Heart right ventricle (tissue), 16 donors: Measurements from ENCODE around the gene UCN2. TPM values are rescaled to one million over a fixed set of nuclear protein-coding genes. Genes with fewer than 3 reads are reported as not detected.

ENCODE experiments used
- ATAC-seq, 8 donors: fragments of 200-7000 bp; cut with Tn5 transposase; one replicate each; pipeline ENCODE4 v1.9.1; 2020; ENCODE audit warnings: mild to moderate bottlenecking in 8 of 8, moderate library complexity in 8 of 8, moderate number of reproducible peaks in 1 of 8
- DNase-seq, 2 donors: peaks; one replicate each; pipeline ENCODE4 v3.0.0-alpha.2; 2020
- H3K27ac ChIP-seq, 10 donors: fragments of 200-600 bp; sonication (generic) in 2 of 10; one replicate each; pipeline versions ENCODE4 v1.5.0 to v1.8.0; 2020 to 2022; ENCODE audit warnings: mild to moderate bottlenecking in 3 of 10
- H3K27me3 ChIP-seq, 7 donors: fragments of 200-600 bp; one replicate each; pipeline ENCODE4 v1.8.0; 2021 to 2022; ENCODE audit warnings: mild to moderate bottlenecking in 2 of 7
- H3K36me3 ChIP-seq, 9 donors: fragments of 200-600 bp; sonication (generic) in 1 of 9; one replicate each; pipeline versions ENCODE4 v1.5.0 to v1.8.0; 2020 to 2022; ENCODE audit warnings: mild to moderate bottlenecking in 2 of 9
- H3K4me1 ChIP-seq, 9 donors: fragments of 200-600 bp; sonication (generic) in 1 of 9; one replicate each; pipeline versions ENCODE4 v1.5.0 to v1.8.0; 2020 to 2022; ENCODE audit warnings: mild to moderate bottlenecking in 4 of 9
- H3K4me3 ChIP-seq, 10 donors: fragments of 200-600 bp; sonication (generic) in 2 of 10; one replicate each; pipeline versions ENCODE4 v1.5.0 to v1.8.0; 2020 to 2022; ENCODE audit warnings: mild to moderate bottlenecking in 7 of 10, moderate library complexity in 2 of 10
- H3K9me3 ChIP-seq, 11 donors: fragments of 200-600 bp in 10 of 11; sonication (generic) in 2 of 11; one replicate each; pipeline versions ENCODE4 v1.5.0 to v1.8.0; 2013 to 2022; ENCODE audit warnings: mild to moderate bottlenecking in 2 of 11, control low read depth in 1 of 11, moderate library complexity in 1 of 11
- WGBS, 2 donors: extraction: QIAGEN DNeasy Blood & Tissue Kit; methylation state at CpG; one replicate each; pipeline ENCODE4 v1.1.7; 2013; ENCODE audit warnings: inconsistent platforms in 1 of 2; 5-methylcytosine and 5-hydroxymethylcytosine counted together
- intact Hi-C, 10 donors: fragments of 100-400 bp; cut with DNase I; formaldehyde crosslinking; loops; one replicate each; pipeline versions ENCODE4 v1.11.1 to v1.14.2; 2022
- polyA plus RNA-seq, 2 donors: library from polyadenylated mRNA; stranded (reverse); fragments of 200-250 nt; gene quantifications; one replicate each; pipeline ENCODE4 v1.2.3, GENCODE V29; 2013
- total RNA-seq, 10 donors: library from RNA; stranded (reverse); fragmentation: NEBNext Ultra II Directional in 3 of 10; extraction: Animal tissue kit (Norgen Biotek cat#: 25700) in 3 of 10; gene quantifications; one replicate each; pipeline versions ENCODE4 v1.2.1 to v1.2.4, GENCODE V29; 2021 to 2023
- TF ChIP-seq, protein P1 (sequence below), 9 donors: fragments of 200-600 bp; sonication (generic) in 2 of 9; IDR thresholded peaks; one replicate each; pipeline versions ENCODE4 v1.5.0 to v1.8.0; 2021 to 2022; ENCODE audit warnings: antibody characterized with exemption in 9 of 9, mild to moderate bottlenecking in 5 of 9, moderate library complexity in 1 of 9
- donor health status: Arrhythmogenic right ventricular cardiomyopathy.
- donor health status: ischemic (EF 13 %, LVEDD 7.1; RV severe dilation, severe dysfunction).
- donor health status: healthy with polysubstance abuse.
- donor health status: DM: no; HTN: yes; CAD: no.
- donor health status: DM: no; HTN: no; CAD: no.
- donor health status: ischemic (EF 25% LVEDD 6.9; RV normal size, moderate dysfunction).
- donor health status: ischemic (EF 25% LVEDD 5.7; RV mildly dilated, moderate dysfunction).
- donor health status: healthy.
- donor health status: DM: yes; HTN: yes; CAD: no.
- donor health status: Ischemic cardiomyopathy.
- donor health status: ischemic (EF 35%, LVEDD 5.7; RV mildly dilated, moderate dysfunction).
- donor health status: nonischemic (EF 11% LVEDD 7.7; RV severe dilation, severe dysfunction).
- donor health status: DM: yes; HTN: yes; CAD: no.
- donor health status: PGD.
- donor health status: ischemic (EF 29% LVEDD 5.4; RV normal size, mild dysfunction).
- donor health status: nonischemic (EF 23%, LVEDD 6.1; RV moderate dilation, normal function).

Gene UCN2
- total and polyA plus RNA-seq, 12 donors: 0.06 to 0.77 (median 0.21) TPM; not detected in 6

DNA sequence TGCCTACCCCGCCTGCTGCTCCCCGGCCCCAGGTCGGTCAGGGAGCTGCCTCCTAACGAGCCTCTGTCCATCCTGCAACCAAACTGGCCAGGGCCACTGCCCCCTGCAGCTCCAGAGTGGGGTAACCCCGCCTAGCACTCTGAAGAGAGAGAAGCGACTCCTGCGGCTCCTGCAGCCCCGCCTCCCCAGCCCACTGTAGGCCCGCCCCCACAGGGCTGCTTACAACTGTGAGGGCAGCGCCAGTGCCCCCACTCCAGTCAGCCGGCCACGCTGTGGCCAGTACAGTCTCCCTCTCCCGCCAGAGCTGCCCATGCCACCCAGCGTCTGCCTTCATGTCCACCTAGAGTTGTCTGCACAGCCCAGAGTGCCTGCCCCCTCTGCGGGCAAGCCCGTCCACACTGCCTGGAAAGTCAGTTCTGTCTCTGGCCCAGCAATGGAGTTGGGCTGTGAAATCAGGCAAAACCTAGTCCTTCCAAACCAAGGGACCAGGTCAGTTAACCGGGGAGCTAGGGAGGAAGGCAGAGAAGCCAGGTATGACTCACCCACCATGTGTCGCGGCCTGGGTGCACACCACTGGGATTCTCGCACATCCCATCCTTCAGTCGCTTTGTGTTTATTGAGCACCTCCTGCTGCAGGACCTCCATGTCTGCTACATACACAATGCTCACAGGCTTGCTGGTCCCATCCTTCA is 2.4 kb downstream of the UCN2 start:
- Histone ChIP-seq H3K4me1 (peaks cover 9 to 80% (median 28%) of the 10 kb centered on the region in 9 donors), H3K4me3 (peak overlapping the region in 9 of 10 donors; percentile 17 to 54 (median 43)), H3K27ac (peak overlapping the region in 9 of 10 donors; percentile 35 to 76 (median 69)), H3K36me3 (no peaks in the 10 kb centered on the region), H3K27me3 (no peaks in the 10 kb centered on the region), H3K9me3 (no peaks in the 10 kb centered on the region)
- ATAC-seq (peak in 4 of 8 donors; percentile 9 to 25 (median 15)), DNase-seq (peak; percentile 59 to 60)
- TF ChIP-seq, protein P1, sequence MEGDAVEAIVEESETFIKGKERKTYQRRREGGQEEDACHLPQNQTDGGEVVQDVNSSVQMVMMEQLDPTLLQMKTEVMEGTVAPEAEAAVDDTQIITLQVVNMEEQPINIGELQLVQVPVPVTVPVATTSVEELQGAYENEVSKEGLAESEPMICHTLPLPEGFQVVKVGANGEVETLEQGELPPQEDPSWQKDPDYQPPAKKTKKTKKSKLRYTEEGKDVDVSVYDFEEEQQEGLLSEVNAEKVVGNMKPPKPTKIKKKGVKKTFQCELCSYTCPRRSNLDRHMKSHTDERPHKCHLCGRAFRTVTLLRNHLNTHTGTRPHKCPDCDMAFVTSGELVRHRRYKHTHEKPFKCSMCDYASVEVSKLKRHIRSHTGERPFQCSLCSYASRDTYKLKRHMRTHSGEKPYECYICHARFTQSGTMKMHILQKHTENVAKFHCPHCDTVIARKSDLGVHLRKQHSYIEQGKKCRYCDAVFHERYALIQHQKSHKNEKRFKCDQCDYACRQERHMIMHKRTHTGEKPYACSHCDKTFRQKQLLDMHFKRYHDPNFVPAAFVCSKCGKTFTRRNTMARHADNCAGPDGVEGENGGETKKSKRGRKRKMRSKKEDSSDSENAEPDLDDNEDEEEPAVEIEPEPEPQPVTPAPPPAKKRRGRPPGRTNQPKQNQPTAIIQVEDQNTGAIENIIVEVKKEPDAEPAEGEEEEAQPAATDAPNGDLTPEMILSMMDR (IDR thresholded peaks at IDR 0.05): peak in 5 of 9 donors; percentile 15 to 41 (median 32)
- WGBS, 2 donors: 34 to 41% methylated on average over 21 of the region's 21 CpGs
- intact Hi-C loops: loop anchor here in 1 of 10 donors (2.0 kb wide), 1 partner anchor 74 kb away; the partner anchor contains the start of gene SLC26A6

DNA sequence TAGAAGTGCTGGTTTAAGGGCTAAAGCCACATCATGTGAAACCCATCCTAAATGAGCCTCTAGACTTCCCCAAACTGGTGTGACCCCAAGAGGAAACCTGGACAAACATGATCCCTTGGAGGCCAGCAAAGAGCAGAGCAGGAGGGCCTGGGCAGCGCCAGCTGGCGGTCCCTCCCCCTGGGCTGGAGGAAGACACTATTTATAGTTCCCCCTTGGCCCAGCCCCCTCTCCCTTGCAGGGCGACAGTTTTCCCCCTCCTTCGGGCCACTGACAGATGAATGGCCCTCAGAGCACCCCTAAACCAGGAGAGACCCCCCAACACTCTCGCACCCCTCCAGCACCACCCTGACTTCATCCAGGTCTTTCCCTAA is 2.9 kb downstream of the UCN2 start:
- Histone ChIP-seq H3K36me3 (no peaks in the 10 kb centered on the region), H3K4me1 (peaks cover 9 to 80% (median 29%) of the 10 kb centered on the region in 9 donors), H3K27ac (peak overlapping the region in 9 of 10 donors; percentile 35 to 76 (median 69)), H3K27me3 (no peaks in the 10 kb centered on the region), H3K4me3 (peak overlapping the region in 9 of 10 donors; percentile 17 to 54 (median 43)), H3K9me3 (no peaks in the 10 kb centered on the region)
- ATAC-seq: peak in 3 of 8 donors; percentile 35 to 43 (median 37)
- intact Hi-C loops: loop anchor here in 1 of 10 donors (2.0 kb wide), 1 partner anchor 74 kb away; the partner anchor contains the start of gene SLC26A6
- peak; percentile 41 to 55 for DNase-seq
- TF ChIP-seq, protein P1 (IDR thresholded peaks at IDR 0.05): no peak
- WGBS, 2 donors: 7 to 18% methylated on average over 5 of the region's 5 CpGs

DNA sequence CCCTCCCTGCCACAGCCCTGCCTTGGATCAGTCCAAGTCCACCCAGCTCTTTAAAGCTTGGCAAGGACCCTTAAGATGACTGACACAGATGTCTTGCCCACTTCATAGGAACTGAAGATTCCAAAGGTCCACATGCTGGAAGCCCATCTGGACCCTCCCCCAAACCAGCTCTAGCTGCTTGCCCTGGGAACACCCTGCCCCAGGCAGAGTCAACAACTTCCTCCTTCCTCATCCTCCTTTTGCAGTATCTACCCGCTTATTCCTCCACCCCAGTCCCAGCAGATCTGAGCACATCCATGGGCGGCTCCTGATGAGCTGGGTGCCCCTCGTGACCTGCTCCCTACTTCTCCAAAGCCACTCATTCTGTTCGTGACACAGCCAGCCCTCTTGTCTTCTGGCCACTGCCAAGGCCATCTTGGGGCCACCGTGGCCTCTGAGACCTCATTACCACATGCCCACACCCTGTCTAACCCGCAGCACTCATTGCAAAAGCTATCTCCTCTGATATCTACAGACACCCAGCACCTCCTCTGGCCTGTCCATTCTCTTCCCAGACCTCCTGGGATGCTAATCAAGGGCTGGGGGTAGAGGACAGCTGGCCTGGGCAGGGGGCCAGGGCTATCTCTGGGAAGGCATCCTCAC is 5.0 kb downstream of the UCN2 start:
- WGBS, 2 donors: 70 to 71% methylated on average over 6 of the region's 6 CpGs
- H3K27ac ChIP-seq: peak overlapping the region in 8 of 10 donors; percentile 7 to 86 (median 48)
- no peaks in the 10 kb centered on the region for H3K27me3 ChIP-seq
- peak overlapping the region in 1 of 10 donors; percentile 72 for H3K4me3 ChIP-seq
- DNase-seq: peak; percentile 25 to 33
- no peaks in the 10 kb centered on the region for H3K9me3 ChIP-seq
- H3K4me1 ChIP-seq: peaks cover 9 to 74% (median 29%) of the 10 kb centered on the region in 9 donors
- no peaks in the 10 kb centered on the region for H3K36me3 ChIP-seq
- TF ChIP-seq, protein P1 (IDR thresholded peaks at IDR 0.05): peak in 6 of 9 donors; percentile 8 to 40 (median 16)
- ATAC-seq: peak in 1 of 8 donors; percentile 0
- intact Hi-C loops: loop anchor here in 4 of 10 donors (5.0 to 10.0 kb wide), 3 partner anchors 49 to 284 kb away; partner anchors contain the start of genes UQCRC1 (in 2 of the 4) and ATRIP (in 1 of the 4)
